ENCODE data around the gene ACAD8.
A peak's percentile ranks its signal among the peaks of the same experiment; 100 is the strongest.

The ACAD8 gene

DNA sequence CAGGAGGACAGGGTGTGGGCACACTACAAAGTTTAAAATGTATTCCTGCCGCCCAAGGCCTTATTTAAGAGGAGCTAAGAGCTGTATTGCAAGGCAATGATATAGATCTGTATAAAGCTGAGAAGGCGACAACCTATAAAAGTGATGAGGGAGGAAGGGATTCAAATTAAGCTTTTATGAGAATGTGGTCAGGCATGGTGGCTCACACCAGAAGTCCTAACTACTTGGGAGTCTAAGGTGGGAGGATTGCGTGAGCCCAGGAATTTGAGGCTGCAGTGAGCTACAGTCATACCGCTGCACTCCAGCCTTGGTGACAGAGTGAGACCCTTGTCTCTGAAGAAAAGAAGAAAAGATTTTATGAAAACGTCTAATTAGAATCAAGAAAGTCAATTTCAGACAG, 13.1 kb downstream of the ACAD8 start:
- no peak overlapping the region for H3K4me3 ChIP-seq (ENCODE audit: low read depth, low read length)
- TF ChIP-seq, protein P1, sequence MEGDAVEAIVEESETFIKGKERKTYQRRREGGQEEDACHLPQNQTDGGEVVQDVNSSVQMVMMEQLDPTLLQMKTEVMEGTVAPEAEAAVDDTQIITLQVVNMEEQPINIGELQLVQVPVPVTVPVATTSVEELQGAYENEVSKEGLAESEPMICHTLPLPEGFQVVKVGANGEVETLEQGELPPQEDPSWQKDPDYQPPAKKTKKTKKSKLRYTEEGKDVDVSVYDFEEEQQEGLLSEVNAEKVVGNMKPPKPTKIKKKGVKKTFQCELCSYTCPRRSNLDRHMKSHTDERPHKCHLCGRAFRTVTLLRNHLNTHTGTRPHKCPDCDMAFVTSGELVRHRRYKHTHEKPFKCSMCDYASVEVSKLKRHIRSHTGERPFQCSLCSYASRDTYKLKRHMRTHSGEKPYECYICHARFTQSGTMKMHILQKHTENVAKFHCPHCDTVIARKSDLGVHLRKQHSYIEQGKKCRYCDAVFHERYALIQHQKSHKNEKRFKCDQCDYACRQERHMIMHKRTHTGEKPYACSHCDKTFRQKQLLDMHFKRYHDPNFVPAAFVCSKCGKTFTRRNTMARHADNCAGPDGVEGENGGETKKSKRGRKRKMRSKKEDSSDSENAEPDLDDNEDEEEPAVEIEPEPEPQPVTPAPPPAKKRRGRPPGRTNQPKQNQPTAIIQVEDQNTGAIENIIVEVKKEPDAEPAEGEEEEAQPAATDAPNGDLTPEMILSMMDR (IDR thresholded peaks at IDR 0.05; ENCODE audit: insufficient read depth, low read depth, low read length, missing control alignments), result no peak
- no peak for DNase-seq (ENCODE audit: low read depth)

DNA sequence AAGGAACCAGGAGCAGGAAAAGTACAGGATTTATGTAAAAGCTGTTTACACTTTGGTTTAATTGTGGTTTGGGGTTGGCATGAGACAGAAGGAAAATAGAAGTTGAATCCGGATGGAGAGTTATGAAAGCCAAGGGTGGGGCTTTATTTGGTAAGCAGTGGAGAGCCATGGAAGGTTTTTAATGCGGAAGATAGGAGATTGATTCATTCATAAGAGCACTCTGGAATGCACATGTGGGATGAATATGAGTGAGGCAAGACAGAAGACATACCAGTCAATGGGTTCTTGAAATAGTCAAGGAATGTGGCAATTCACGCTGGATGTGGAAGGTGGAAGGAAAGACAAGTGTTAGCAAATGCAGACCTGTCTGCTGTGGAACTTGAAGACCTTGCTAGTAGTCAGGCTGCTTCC, 13.5 kb downstream of the ACAD8 start:
- DNase-seq (ENCODE audit: low read depth), result no peak
- TF ChIP-seq, protein P1 (IDR thresholded peaks at IDR 0.05; ENCODE audit: insufficient read depth, low read depth, low read length, missing control alignments), result no peak

DNA sequence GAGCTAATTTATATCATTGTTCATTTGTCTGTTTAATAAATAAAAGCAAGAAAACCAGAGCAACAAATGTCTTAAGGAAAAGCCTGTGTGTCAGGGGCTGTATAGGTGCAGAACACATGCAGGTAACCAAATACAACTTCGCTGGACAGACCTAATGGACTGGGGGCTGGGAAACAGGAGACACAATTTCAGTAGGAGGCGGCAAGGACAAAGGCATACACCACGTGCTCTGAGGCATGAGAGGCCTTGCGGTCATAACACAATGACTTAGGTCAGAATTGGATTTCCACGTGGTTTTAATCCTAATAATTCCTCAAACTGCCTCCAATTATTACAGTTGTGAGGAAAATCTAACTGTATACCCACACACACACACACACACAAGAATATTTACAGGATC, 14.1 kb downstream of the ACAD8 start:
- TF ChIP-seq, protein P1 (IDR thresholded peaks at IDR 0.05; ENCODE audit: insufficient read depth, low read depth, low read length, missing control alignments), result no peak
- H3K4me3 ChIP-seq (ENCODE audit: low read depth, low read length), result no peak overlapping the region
- no peak for DNase-seq (ENCODE audit: low read depth)

More for the DNA sequence above, 13.5 kb downstream of the ACAD8 start:
- no peak overlapping the region for H3K4me3 ChIP-seq (ENCODE audit: low read depth, low read length)

DNA sequence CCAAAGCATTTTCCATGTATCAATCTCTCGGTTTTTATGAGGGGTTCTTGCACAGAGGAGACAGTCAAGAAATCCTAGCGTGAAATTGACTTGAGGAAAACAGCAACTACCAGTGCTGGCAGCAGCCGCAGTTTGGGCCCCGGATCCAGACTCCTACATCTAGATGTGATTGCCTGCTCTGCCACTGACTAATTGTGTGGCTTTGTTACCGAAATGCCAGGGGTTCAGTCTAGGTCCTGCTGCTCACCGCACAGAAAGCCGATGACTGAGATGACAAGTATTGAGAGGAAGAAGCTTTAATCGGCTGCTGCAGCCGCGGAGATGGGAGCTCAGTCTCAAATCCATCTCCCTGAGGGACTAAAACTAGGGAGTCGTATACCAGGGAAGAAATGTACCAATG, 14.6 kb downstream of the ACAD8 start:
- TF ChIP-seq, protein P1 (IDR thresholded peaks at IDR 0.05; ENCODE audit: insufficient read depth, low read depth, low read length, missing control alignments), result no peak
- H3K4me3 ChIP-seq (ENCODE audit: low read depth, low read length), result no peak overlapping the region
- no peak for DNase-seq (ENCODE audit: low read depth)

DNA sequence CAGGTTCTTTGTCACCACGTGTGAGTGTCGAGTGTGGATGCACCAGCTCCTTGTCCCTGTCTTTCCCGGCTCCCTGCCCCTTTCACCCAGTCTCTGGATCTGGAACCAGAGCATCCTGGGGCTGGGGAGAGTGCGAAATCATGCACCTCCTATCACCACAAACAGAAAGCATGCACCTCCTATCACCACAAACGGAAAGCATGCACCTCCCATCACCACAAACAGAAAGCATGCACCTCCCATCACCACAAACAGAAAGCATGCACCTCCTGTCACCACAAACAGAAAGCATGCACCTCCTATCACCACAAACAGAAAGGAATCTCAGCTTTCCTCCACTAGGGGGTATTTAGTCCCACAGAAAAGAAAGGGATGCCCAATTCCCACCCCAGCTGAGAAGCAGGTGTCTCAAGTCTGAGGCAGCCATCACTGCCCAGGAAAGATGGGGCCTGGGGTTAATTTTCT, 16.9 kb downstream of the ACAD8 start:
- TF ChIP-seq, protein P1 (IDR thresholded peaks at IDR 0.05; ENCODE audit: insufficient read depth, low read depth, low read length, missing control alignments), result peak; percentile 17

DNA sequence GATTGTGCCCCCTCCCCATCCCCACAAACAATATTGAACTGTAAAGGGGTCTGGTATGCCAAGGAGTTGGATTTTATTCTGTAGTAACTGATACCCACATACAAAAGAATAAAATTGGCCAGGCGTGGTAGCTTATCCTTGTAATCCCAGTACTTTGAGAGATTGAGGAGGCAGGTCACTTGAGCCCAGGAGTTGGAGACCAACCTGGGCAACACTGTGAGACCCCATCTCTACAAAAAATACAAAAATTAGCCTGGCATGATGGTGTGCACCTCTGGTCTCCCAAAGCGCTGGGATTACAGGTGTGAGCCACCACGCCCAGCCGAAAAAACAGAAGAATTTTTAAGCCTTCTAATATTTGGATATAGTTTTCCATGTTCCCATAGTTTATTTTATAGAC, 18.6 kb downstream of the ACAD8 start:
- H3K4me3 ChIP-seq (ENCODE audit: low read depth, low read length), result no peak overlapping the region
- no peak for DNase-seq (ENCODE audit: low read depth)
- TF ChIP-seq, protein P1 (IDR thresholded peaks at IDR 0.05; ENCODE audit: insufficient read depth, low read depth, low read length, missing control alignments), result no peak

More for the DNA sequence above, 16.9 kb downstream of the ACAD8 start:
- H3K4me3 ChIP-seq (ENCODE audit: low read depth, low read length), result no peak overlapping the region
- peak; percentile 64 for DNase-seq (ENCODE audit: low read depth)
